22Rv1 (cell line): ENCODE results near the gene FBLN5.

Experiments used
- CTCF ChIP-seq: fragments of 450-650 bp; IDR thresholded peaks from 2 replicates; pipeline ENCODE4 v1.5.1; 2017; ENCODE audit warnings: mild to moderate bottlenecking
- ZFX ChIP-seq: fragments of 450-650 bp; IDR thresholded peaks from 2 replicates; pipeline ENCODE4 v1.6.1; 2017; ENCODE audit warnings: antibody characterized with exemption, borderline replicate concordance

- TF ChIP-seq CTCF, result no peak
- TF ChIP-seq ZFX, result no peak
These were observed 63.7 kb downstream of the FBLN5 start for GRCh38 chr14:91883753-91884152.
